ENCODE measurements around the gene GZMM.

DNA sequence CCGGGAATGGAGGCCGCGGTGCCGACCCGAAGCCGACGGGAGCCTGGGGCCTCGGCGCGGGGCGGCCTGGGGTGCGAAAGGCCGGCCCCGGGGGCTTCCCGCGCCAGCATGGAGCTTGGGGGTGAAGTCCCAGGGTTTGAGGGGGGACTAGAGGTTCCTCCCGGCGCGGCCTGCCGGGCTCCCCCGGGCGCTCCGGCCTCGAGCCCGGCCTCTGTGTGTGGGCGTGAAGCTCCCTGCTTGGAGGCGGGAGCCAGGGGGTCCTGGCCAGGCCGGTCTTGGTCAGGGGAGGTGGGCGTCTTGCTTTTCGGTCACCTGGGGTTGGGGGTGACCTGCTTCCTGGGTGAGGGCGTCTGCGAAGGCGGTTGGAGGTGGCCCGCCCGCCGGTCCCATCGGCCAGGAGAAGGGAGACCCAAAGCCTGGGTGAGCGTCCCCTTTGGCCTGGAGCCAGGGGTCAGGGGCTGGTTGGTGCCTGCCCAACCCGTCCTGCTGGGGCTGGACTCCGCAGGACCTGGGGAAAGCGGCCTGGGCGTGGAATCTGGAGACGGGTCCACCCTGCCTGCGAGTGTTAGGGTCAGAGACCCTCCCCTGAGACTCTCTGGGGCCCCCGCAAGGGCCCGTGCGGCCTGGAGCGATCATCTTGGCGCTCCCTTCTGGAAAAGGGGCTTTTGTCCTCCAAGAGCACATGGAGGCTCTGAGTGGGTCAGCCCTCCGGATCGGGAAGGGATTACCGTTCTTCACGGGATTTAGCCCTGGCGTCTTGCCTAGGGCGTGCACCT, 29.1 kb downstream of the GZMM start:
- TF ChIP-seq, protein P1, sequence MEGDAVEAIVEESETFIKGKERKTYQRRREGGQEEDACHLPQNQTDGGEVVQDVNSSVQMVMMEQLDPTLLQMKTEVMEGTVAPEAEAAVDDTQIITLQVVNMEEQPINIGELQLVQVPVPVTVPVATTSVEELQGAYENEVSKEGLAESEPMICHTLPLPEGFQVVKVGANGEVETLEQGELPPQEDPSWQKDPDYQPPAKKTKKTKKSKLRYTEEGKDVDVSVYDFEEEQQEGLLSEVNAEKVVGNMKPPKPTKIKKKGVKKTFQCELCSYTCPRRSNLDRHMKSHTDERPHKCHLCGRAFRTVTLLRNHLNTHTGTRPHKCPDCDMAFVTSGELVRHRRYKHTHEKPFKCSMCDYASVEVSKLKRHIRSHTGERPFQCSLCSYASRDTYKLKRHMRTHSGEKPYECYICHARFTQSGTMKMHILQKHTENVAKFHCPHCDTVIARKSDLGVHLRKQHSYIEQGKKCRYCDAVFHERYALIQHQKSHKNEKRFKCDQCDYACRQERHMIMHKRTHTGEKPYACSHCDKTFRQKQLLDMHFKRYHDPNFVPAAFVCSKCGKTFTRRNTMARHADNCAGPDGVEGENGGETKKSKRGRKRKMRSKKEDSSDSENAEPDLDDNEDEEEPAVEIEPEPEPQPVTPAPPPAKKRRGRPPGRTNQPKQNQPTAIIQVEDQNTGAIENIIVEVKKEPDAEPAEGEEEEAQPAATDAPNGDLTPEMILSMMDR (IDR thresholded peaks at IDR 0.05), result no peak
- TF ChIP-seq EZH2 (IDR thresholded peaks at IDR 0.05), result no peak

Data from neural progenitor cell (in vitro differentiated cells).